ENCODE results near the gene NME3. TPM values are rescaled to one million over a fixed set of nuclear protein-coding genes. Genes with fewer than 3 reads are reported as not detected.
A peak's percentile ranks its signal among the peaks of the same experiment; 100 is the strongest.

The NME3 gene
- total and polyA plus RNA-seq, 2 of the 13 experiments (the other 11 are each of a cell fraction or from before 2014, with no cell fraction given): 10.4 to 15.9 TPM

DNA sequence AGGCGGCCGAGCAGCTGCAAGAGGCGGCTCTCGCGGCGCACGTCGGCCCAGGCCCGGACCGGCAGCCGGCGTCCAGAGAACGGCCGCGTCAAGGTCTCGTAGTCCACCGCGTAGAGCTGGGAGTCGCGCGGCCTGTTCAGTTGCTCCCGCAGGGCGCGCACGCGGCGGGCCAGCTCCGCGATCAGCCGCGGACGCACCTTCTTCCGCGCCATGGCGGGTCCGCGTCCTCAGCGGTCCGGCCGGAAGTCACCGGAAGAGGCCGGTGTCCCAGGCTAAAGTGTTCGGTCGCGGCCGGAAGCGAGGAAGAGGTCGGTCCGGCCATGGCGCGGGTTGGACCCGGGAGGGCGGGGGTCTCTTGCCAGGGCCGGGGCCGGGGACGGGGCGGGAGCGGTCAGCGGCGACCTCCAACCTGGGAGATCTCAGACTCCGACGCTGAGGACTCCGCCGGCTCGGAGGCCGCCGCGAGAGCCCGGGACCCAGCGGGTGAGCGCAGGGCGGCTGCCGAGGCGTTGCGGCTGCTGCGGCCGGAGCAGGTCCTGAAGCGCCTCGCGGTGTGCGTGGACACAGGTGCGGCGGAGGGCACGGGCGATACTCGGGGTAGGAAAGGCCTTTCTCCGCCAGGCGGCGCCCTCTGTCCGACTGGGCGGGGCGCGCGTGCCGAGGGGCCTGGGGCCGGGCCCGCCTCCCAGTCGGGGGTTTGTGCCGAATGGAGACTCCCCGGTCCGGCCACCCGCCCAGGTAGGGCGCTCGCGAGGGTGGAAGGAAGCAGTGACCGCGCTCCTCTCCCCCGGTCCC, 1.8 kb upstream of the NME3 start, which contains the start of gene MRPS34 (continued):
- peak; percentile 74 for TF ChIP-seq HCFC1 (IDR thresholded peaks at IDR 0.05; ENCODE audit: low read depth, low read length)
- no peak; the same call in 1 of the 2 replicates for TF ChIP-seq ZNF619 (CRISPR knock-in tag; IDR thresholded peaks at IDR 0.05)
- TF ChIP-seq MBD4 (IDR thresholded peaks at IDR 0.05; ENCODE audit: borderline replicate concordance, low read length): no peak
- TF ChIP-seq, protein P1, sequence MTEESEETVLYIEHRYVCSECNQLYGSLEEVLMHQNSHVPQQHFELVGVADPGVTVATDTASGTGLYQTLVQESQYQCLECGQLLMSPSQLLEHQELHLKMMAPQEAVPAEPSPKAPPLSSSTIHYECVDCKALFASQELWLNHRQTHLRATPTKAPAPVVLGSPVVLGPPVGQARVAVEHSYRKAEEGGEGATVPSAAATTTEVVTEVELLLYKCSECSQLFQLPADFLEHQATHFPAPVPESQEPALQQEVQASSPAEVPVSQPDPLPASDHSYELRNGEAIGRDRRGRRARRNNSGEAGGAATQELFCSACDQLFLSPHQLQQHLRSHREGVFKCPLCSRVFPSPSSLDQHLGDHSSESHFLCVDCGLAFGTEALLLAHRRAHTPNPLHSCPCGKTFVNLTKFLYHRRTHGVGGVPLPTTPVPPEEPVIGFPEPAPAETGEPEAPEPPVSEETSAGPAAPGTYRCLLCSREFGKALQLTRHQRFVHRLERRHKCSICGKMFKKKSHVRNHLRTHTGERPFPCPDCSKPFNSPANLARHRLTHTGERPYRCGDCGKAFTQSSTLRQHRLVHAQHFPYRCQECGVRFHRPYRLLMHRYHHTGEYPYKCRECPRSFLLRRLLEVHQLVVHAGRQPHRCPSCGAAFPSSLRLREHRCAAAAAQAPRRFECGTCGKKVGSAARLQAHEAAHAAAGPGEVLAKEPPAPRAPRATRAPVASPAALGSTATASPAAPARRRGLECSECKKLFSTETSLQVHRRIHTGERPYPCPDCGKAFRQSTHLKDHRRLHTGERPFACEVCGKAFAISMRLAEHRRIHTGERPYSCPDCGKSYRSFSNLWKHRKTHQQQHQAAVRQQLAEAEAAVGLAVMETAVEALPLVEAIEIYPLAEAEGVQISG (CRISPR knock-in tag; IDR thresholded peaks at IDR 0.05): peak; percentile 95
- no peak for TF ChIP-seq SRSF4 (IDR thresholded peaks at IDR 0.05; ENCODE audit: low read depth, low read length, poor library complexity, severe bottlenecking)
- TF ChIP-seq ZBTB3 (CRISPR knock-in tag; IDR thresholded peaks at IDR 0.05; ENCODE audit: borderline replicate concordance, low read depth): no peak
- TF ChIP-seq REPIN1 (CRISPR knock-in tag; IDR thresholded peaks at IDR 0.05; ENCODE audit: borderline replicate concordance, low read depth): peak; percentile 94
- TF ChIP-seq ZNF431 (CRISPR knock-in tag; IDR thresholded peaks at IDR 0.05; ENCODE audit: borderline replicate concordance, low read depth): peak; percentile 82
- no peak for TF ChIP-seq ZNF703 (CRISPR knock-in tag; IDR thresholded peaks at IDR 0.05; ENCODE audit: borderline replicate concordance)
- no peak for TF ChIP-seq ZSCAN22 (CRISPR knock-in tag; IDR thresholded peaks at IDR 0.05)
- TF ChIP-seq, protein P2, sequence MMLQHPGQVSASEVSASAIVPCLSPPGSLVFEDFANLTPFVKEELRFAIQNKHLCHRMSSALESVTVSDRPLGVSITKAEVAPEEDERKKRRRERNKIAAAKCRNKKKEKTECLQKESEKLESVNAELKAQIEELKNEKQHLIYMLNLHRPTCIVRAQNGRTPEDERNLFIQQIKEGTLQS (CRISPR knock-in tag; IDR thresholded peaks at IDR 0.05): no peak
- TF ChIP-seq, protein P3, sequence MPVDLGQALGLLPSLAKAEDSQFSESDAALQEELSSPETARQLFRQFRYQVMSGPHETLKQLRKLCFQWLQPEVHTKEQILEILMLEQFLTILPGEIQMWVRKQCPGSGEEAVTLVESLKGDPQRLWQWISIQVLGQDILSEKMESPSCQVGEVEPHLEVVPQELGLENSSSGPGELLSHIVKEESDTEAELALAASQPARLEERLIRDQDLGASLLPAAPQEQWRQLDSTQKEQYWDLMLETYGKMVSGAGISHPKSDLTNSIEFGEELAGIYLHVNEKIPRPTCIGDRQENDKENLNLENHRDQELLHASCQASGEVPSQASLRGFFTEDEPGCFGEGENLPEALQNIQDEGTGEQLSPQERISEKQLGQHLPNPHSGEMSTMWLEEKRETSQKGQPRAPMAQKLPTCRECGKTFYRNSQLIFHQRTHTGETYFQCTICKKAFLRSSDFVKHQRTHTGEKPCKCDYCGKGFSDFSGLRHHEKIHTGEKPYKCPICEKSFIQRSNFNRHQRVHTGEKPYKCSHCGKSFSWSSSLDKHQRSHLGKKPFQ (CRISPR knock-in tag; IDR thresholded peaks at IDR 0.05; ENCODE audit: insufficient replicate concordance): peak; percentile 67
- TF ChIP-seq SKI (IDR thresholded peaks at IDR 0.05; ENCODE audit: partially characterized antibody): peak; percentile 7
- TF ChIP-seq SAP130 (CRISPR knock-in tag; IDR thresholded peaks at IDR 0.05; ENCODE audit: low read depth): peak; percentile 87
- TF ChIP-seq, protein P4, sequence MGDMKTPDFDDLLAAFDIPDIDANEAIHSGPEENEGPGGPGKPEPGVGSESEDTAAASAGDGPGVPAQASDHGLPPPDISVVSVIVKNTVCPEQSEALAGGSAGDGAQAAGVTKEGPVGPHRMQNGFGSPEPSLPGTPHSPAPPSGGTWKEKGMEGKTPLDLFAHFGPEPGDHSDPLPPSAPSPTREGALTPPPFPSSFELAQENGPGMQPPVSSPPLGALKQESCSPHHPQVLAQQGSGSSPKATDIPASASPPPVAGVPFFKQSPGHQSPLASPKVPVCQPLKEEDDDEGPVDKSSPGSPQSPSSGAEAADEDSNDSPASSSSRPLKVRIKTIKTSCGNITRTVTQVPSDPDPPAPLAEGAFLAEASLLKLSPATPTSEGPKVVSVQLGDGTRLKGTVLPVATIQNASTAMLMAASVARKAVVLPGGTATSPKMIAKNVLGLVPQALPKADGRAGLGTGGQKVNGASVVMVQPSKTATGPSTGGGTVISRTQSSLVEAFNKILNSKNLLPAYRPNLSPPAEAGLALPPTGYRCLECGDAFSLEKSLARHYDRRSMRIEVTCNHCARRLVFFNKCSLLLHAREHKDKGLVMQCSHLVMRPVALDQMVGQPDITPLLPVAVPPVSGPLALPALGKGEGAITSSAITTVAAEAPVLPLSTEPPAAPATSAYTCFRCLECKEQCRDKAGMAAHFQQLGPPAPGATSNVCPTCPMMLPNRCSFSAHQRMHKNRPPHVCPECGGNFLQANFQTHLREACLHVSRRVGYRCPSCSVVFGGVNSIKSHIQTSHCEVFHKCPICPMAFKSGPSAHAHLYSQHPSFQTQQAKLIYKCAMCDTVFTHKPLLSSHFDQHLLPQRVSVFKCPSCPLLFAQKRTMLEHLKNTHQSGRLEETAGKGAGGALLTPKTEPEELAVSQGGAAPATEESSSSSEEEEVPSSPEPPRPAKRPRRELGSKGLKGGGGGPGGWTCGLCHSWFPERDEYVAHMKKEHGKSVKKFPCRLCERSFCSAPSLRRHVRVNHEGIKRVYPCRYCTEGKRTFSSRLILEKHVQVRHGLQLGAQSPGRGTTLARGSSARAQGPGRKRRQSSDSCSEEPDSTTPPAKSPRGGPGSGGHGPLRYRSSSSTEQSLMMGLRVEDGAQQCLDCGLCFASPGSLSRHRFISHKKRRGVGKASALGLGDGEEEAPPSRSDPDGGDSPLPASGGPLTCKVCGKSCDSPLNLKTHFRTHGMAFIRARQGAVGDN (CRISPR knock-in tag; IDR thresholded peaks at IDR 0.05): peak; percentile 87
- TF ChIP-seq ZBTB43 (CRISPR knock-in tag; conservative IDR thresholded peaks at IDR 0.05): no peak; the same call in 1 of the 2 replicates
- TF ChIP-seq GATA4 (IDR thresholded peaks at IDR 0.05; ENCODE audit: borderline replicate concordance, low read depth): no peak
- no peak for TF ChIP-seq PAWR (CRISPR knock-in tag; IDR thresholded peaks at IDR 0.05; ENCODE audit: borderline replicate concordance)

Measured in HepG2 (cell line).